HG03342 (cell line): ENCODE data around the gene ZEB1.

Source experiments
- ATAC-seq: cut with Tn5 transposase; IDR thresholded peaks from one replicate; pipeline ENCODE4 v1.9.1; 2021; ENCODE audit warnings: mild to moderate bottlenecking, moderate library complexity; ENCODE audit not compliant: unreplicated experiment

The ZEB1 gene

GRCh38 chr10:31578181-31578852 is 259.3 kb downstream of the ZEB1 start:
- ATAC-seq = no peak

GRCh38 chr10:31578951-31579350 is 259.9 kb downstream of the ZEB1 start:
- no peak for ATAC-seq
